WI38 (cell line): ENCODE results near the gene RHBDL1.

Experiments used
- H3K4me3 ChIP-seq: 2 replicates; pipeline ENCODE4 v1.5.1; 2011; ENCODE audit warnings: low read depth, mild to moderate bottlenecking, control low read depth, low read length
- CTCF ChIP-seq: IDR thresholded peaks from 2 replicates; pipeline ENCODE4 v1.5.1; 2012; ENCODE audit warnings: low read depth, mild to moderate bottlenecking, control low read depth, low read length

RHBDL1 gene

GRCh38 chr16:634051-634670, 41.3 kb upstream of the RHBDL1 start:
- no peak for TF ChIP-seq CTCF
- H3K4me3 ChIP-seq = no peak overlapping the region

- TF ChIP-seq CTCF = no peak
- peak overlapping the region; percentile 81 for H3K4me3 ChIP-seq
Observed at GRCh38 chr16:634996-635395, 40.5 kb upstream of the RHBDL1 start.

DNA sequence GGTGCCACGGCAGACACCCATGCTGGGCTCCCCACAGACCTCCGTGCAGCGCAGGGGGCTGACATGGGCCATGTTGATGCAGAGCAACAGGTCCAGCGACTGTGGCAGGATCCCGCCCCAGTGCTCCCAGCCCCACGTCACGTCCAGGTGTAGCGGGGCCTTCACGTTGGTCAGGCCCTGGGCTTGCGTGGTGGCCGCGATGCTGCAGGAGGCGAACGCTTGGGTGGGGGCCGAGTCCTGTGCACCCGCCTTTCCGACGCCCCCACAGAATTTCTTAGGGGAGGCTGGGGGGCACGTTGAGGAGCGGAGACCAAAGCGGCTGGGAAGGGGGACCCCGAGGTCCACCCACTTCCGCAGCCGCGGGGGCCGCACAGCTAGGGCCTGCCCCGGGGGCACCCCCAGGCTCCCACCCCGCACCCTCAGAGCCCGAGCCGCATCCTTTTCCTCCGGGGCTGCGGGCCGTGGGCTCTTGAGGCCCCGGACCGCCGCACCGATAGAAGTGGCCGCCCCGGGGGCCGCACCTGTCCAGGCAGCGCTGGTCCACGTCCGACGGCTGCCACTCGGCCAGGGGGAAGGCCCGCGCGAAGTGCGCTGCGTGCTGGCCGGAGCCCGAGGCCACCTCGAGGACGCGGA, 39.8 kb upstream of the RHBDL1 start:
- TF ChIP-seq CTCF = no peak
- H3K4me3 ChIP-seq = peak overlapping the region; percentile 81

DNA sequence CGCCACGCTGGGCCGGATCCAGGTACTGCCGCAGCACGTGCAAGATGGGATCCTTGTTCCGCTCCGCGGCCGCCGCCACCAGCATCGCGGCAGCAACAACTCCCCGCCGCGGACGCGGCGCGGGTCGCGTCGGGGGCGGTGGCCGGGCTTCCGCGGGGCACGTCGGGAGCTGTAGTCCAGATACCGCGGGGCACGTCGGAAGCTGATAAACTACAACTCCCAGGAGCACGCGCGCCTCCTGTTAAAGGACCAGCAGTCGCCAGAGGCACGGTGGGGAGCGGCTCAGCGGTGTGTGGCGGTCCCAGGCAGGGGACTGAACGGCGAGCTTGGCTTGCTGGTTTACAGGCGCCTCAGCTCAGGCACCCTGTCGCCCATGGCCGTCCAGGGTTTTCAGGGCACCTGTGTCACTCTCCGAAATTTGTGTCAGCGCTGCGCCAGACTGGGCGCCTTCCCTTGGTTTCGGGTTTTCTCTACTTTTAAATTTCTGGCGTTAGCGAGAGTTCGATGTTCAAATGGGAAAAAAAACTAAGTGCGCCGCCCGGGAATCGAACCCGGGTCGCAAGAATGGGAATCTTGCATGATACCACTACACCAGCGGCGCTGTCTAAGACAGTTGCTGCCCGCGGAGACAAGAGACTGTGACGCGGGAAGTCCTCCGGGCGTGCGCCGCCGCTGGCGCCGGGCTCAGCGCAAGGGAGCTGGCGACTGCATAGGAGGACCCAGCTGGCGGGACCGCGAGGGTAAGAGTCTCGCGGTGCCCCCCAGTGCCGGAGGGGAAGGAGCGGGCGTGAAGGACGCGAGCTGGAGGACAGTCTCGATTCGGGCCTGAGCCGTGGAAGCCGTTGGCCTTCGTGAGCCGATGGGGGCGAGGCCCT, 39.0 kb upstream of the RHBDL1 start, which contains the start of gene METTL26:
TSS of gene METTL26 (minus strand) at position 100 of the 875 bp plus-strand sequence. CDS start at position 85, 15 bp downstream.
- H3K4me3 ChIP-seq = peak within 1 kb of the TSS; percentile 81
- no peak for TF ChIP-seq CTCF

GRCh38 chr16:637081-638018, 38.1 kb upstream of the RHBDL1 start:
- TF ChIP-seq CTCF = no peak
- peak overlapping the region; percentile 81 for H3K4me3 ChIP-seq

GRCh38 chr16:638034-638543, 37.4 kb upstream of the RHBDL1 start:
- TF ChIP-seq CTCF = no peak
- H3K4me3 ChIP-seq = no peak overlapping the region
